Stimulated activated naive B cell treated with anti-CD40 and anti-IgM and Interleukin-4, amounts not matched to agents 10 μg/mL and 1 μg/mL and 100 μg/mL, for 72 hours (primary cell): Measurements from ENCODE around the gene TM9SF2.

Experiments used
- ATAC-seq, 2 donors: fragments of 150-1000 bp; cut with Tn5 transposase; replicated peaks; 2 replicates each; pipeline ENCODE4 v1.10.0; 2021; ENCODE audit warnings: moderate library complexity in 1 of 2
- DNase-seq: peaks from one replicate; pipeline ENCODE4 v3.0.0; 2021
- H3K27ac Mint-ChIP-seq: one replicate; pipeline ENCODE4 v1.8.0; 2022; ENCODE audit warnings: mild to moderate bottlenecking, mixed read lengths
- H3K27me3 Mint-ChIP-seq, 2 donors: one replicate each; pipeline ENCODE4 v1.8.0; 2022; ENCODE audit warnings: mixed read lengths in 2 of 2
- H3K36me3 Mint-ChIP-seq, 2 donors: one replicate each; pipeline ENCODE4 v1.8.0; 2022; ENCODE audit warnings: mixed read lengths in 2 of 2, mild to moderate bottlenecking in 1 of 2
- H3K4me1 Mint-ChIP-seq, 2 donors: one replicate each; pipeline ENCODE4 v1.8.0; 2022; ENCODE audit warnings: mixed read lengths in 2 of 2, mild to moderate bottlenecking in 1 of 2
- H3K4me3 Mint-ChIP-seq, 2 donors: one replicate each; pipeline ENCODE4 v1.8.0; 2022; ENCODE audit warnings: mild to moderate bottlenecking in 2 of 2, mixed read lengths in 2 of 2, moderate library complexity in 1 of 2
- H3K9me3 Mint-ChIP-seq, 2 donors: one replicate each; pipeline ENCODE4 v1.8.0; 2022; ENCODE audit warnings: mixed read lengths in 2 of 2, mild to moderate bottlenecking in 1 of 2

The TM9SF2 gene

GRCh38 chr13:99587893-99588606, 86.8 kb downstream of the TM9SF2 start:
- no peak overlapping the region for H3K4me3 Mint-ChIP-seq
- no peaks in the 10 kb centered on the region for H3K36me3 Mint-ChIP-seq
- ATAC-seq, result no peak
- no peaks in the 10 kb centered on the region for H3K9me3 Mint-ChIP-seq
- no peak for DNase-seq
- H3K27ac Mint-ChIP-seq, result no peak overlapping the region
- no peaks in the 10 kb centered on the region for H3K4me1 Mint-ChIP-seq
- peaks cover 0 to 4% of the 10 kb centered on the region in 2 donors for H3K27me3 Mint-ChIP-seq

- H3K4me1 Mint-ChIP-seq, result no peaks in the 10 kb centered on the region
- no peak for DNase-seq
- H3K4me3 Mint-ChIP-seq, result no peak overlapping the region
- peaks cover 0 to 4% of the 10 kb centered on the region in 2 donors for H3K27me3 Mint-ChIP-seq
- H3K27ac Mint-ChIP-seq, result no peak overlapping the region
- H3K36me3 Mint-ChIP-seq, result no peaks in the 10 kb centered on the region
- ATAC-seq, result no peak
- H3K9me3 Mint-ChIP-seq, result no peaks in the 10 kb centered on the region
Observed at GRCh38 chr13:99589575-99589974, 88.3 kb downstream of the TM9SF2 start.

- Mint-ChIP-seq H3K27me3 (peaks cover 0 to 4% of the 10 kb centered on the region in 2 donors), H3K27ac (no peak overlapping the region), H3K36me3 (no peaks in the 10 kb centered on the region), H3K4me3 (no peak overlapping the region), H3K4me1 (peaks cover 2 to 6% of the 10 kb centered on the region in 2 donors), H3K9me3 (no peaks in the 10 kb centered on the region)
- ATAC-seq (no peak), DNase-seq (no peak)
Observed at GRCh38 chr13:99590519-99591011, 89.3 kb downstream of the TM9SF2 start.

- Mint-ChIP-seq H3K4me1 (peaks cover 3 to 17% of the 10 kb centered on the region in 2 donors), H3K9me3 (no peaks in the 10 kb centered on the region), H3K27me3 (no peaks in the 10 kb centered on the region), H3K36me3 (no peaks in the 10 kb centered on the region), H3K4me3 (no peak overlapping the region), H3K27ac (no peak overlapping the region)
- DNase-seq (no peak), ATAC-seq (no peak)
Observed at GRCh38 chr13:99596180-99596579, 94.9 kb downstream of the TM9SF2 start.

- Mint-ChIP-seq H3K4me1 (peaks cover 17 to 32% of the 10 kb centered on the region in 2 donors), H3K4me3 (no peak overlapping the region), H3K9me3 (peaks cover 0 to 2% of the 10 kb centered on the region in 2 donors), H3K27me3 (no peaks in the 10 kb centered on the region), H3K27ac (no peak overlapping the region), H3K36me3 (no peaks in the 10 kb centered on the region)
- ATAC-seq (no peak), DNase-seq (no peak)
Observed at GRCh38 chr13:99600318-99600717, 99.0 kb downstream of the TM9SF2 start.

GRCh38 chr13:99601535-99601934, 100.3 kb downstream of the TM9SF2 start:
- H3K36me3 Mint-ChIP-seq, result no peaks in the 10 kb centered on the region
- no peaks in the 10 kb centered on the region for H3K27me3 Mint-ChIP-seq
- H3K9me3 Mint-ChIP-seq, result peaks cover 0 to 2% of the 10 kb centered on the region in 2 donors
- ATAC-seq (peak; percentile 58 to 63), DNase-seq (peak; percentile 11)
- peak overlapping the region; percentile 49 to 72 for H3K4me3 Mint-ChIP-seq
- peaks cover 23 to 37% of the 10 kb centered on the region in 2 donors for H3K4me1 Mint-ChIP-seq
- peak overlapping the region; percentile 83 for H3K27ac Mint-ChIP-seq

GRCh38 chr13:99604636-99605035, 103.4 kb downstream of the TM9SF2 start:
- Mint-ChIP-seq H3K36me3 (peaks cover 4 to 11% of the 10 kb centered on the region in 2 donors), H3K27me3 (no peaks in the 10 kb centered on the region), H3K9me3 (peaks cover 2 to 3% of the 10 kb centered on the region in 2 donors), H3K4me3 (peak overlapping the region in 1 of 2 donors; percentile 52), H3K4me1 (peaks cover 31 to 49% of the 10 kb centered on the region in 2 donors), H3K27ac (no peak overlapping the region)
- ATAC-seq, result no peak
- DNase-seq, result no peak

- peak; percentile 70 to 73 for ATAC-seq
- Mint-ChIP-seq H3K36me3 (peaks cover 4 to 15% of the 10 kb centered on the region in 2 donors), H3K4me1 (peaks cover 40 to 53% of the 10 kb centered on the region in 2 donors), H3K27ac (peak overlapping the region; percentile 62), H3K9me3 (peaks cover 2 to 3% of the 10 kb centered on the region in 2 donors), H3K27me3 (no peaks in the 10 kb centered on the region), H3K4me3 (peak overlapping the region; percentile 89 to 92)
- DNase-seq, result peak; percentile 32
Observed at GRCh38 chr13:99605420-99606323, 104.4 kb downstream of the TM9SF2 start.

- peak within 1 kb of the TSS; percentile 89 to 92 for H3K4me3 Mint-ChIP-seq
- H3K27me3 Mint-ChIP-seq, result no peaks in the 10 kb centered on the region
- H3K27ac Mint-ChIP-seq, result peak within 1 kb of the TSS; percentile 90
- ATAC-seq, result peak; percentile 82 to 83
- peak; percentile 81 for DNase-seq
- peaks cover 0 to 3% of the 10 kb centered on the region in 2 donors for H3K9me3 Mint-ChIP-seq
- peaks cover 4 to 15% of the 10 kb centered on the region in 2 donors for H3K36me3 Mint-ChIP-seq
- peaks cover 39 to 53% of the 10 kb centered on the region in 2 donors for H3K4me1 Mint-ChIP-seq
Observed at GRCh38 chr13:99606324-99607066, 105.2 kb downstream of the TM9SF2 start, which contains the start of gene CLYBL. Gene CLYBL, plus strand, starts transcription at chr13:99606690.

GRCh38 chr13:99608345-99608744, 107.1 kb downstream of the TM9SF2 start:
- ATAC-seq, result no peak
- no peak for DNase-seq
- H3K27me3 Mint-ChIP-seq, result no peaks in the 10 kb centered on the region
- H3K4me3 Mint-ChIP-seq, result peak overlapping the region; percentile 28 to 30
- H3K9me3 Mint-ChIP-seq, result peaks cover 0 to 3% of the 10 kb centered on the region in 2 donors
- H3K36me3 Mint-ChIP-seq, result peaks cover 4 to 15% of the 10 kb centered on the region in 2 donors
- H3K4me1 Mint-ChIP-seq, result peaks cover 35 to 55% of the 10 kb centered on the region in 2 donors
- no peak overlapping the region for H3K27ac Mint-ChIP-seq

GRCh38 chr13:99610702-99611289, 109.5 kb downstream of the TM9SF2 start:
- no peak for DNase-seq
- H3K27ac Mint-ChIP-seq, result peak overlapping the region; percentile 69

More at GRCh38 chr13:99610702-99611289, 109.5 kb downstream of the TM9SF2 start:
- ATAC-seq, result no peak
- peaks cover 34 to 59% of the 10 kb centered on the region in 2 donors for H3K4me1 Mint-ChIP-seq
- H3K27me3 Mint-ChIP-seq, result no peaks in the 10 kb centered on the region
- H3K9me3 Mint-ChIP-seq, result peaks cover 0 to 3% of the 10 kb centered on the region in 2 donors
- H3K36me3 Mint-ChIP-seq, result peaks cover 4 to 18% of the 10 kb centered on the region in 2 donors
- peak overlapping the region; percentile 29 to 48 for H3K4me3 Mint-ChIP-seq
